Right renal pelvis (tissue), 4 donors: Measurements from ENCODE around the gene CTSO. TPM values are rescaled to one million over a fixed set of nuclear protein-coding genes. Genes with fewer than 3 reads are reported as not detected.

Experiments used
- DNase-seq, 4 donors: peaks; one replicate each; pipeline ENCODE4 v3.0.0-alpha.2; 2013; ENCODE audit warnings: low read depth in 4 of 4, low spot score in 3 of 4, missing footprints in 1 of 4
- polyA plus RNA-seq, 4 donors: library from polyadenylated mRNA; unstranded; fragments of 120-200 nt; gene quantifications; one replicate each; pipeline ENCODE4 v1.2.1, GENCODE V29; 2013; ENCODE audit not compliant: insufficient read length in 4 of 4

Gene CTSO, protein sequence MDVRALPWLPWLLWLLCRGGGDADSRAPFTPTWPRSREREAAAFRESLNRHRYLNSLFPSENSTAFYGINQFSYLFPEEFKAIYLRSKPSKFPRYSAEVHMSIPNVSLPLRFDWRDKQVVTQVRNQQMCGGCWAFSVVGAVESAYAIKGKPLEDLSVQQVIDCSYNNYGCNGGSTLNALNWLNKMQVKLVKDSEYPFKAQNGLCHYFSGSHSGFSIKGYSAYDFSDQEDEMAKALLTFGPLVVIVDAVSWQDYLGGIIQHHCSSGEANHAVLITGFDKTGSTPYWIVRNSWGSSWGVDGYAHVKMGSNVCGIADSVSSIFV
- polyA plus RNA-seq, result 10 to 100 TPM; 42.4 to 60.3 (median 47.2) TPM

DNA sequence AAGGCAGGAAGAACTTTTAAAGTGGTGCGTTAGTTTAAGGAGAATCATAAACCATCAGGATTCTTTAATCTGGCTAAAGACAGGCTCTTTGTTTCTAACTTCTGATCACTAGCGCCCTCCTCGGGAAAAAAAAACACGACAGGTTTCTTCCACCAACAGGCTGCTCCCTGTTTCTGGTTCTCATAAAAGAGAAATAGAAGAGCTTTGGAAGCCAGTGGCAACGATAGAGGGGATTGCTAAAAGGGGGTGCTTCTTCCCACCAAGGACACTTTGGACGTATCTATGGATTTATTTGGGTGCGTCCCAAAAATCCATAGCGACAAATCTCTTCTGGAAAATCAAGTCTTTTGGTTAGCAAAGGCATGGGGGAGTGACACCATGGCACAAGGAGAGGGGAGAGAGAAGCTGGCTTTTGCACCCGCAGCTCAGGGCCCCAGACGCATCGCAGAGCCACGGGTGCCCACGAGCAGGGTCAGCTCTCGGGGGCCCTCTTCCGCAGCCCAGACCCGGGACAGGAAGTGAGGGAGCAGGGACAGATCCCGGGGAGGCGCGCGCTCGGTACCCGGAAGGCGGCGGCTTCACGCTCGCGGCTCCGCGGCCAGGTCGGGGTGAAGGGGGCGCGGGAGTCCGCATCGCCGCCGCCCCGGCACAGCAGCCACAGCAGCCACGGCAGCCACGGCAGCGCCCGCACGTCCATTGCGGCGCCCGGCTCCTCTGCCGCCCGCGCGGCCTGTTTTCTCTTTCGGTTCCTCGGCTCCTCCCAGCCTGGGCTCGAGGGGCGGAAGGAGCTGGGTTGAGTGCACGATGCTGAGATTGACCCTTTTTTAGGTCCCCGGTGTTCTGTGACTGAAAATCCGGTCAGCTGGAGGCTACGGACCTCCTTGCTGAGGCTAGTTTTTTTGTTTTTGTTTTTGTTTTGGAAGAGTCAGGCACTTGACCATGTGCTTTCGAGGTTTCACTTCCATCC, at the start of gene CTSO:
TSS of gene CTSO (minus strand) at position 716 of the 967 bp plus-strand sequence. CDS start at position 697, 19 bp downstream.
- peak; percentile 83 to 90 (median 86) for DNase-seq

DNA sequence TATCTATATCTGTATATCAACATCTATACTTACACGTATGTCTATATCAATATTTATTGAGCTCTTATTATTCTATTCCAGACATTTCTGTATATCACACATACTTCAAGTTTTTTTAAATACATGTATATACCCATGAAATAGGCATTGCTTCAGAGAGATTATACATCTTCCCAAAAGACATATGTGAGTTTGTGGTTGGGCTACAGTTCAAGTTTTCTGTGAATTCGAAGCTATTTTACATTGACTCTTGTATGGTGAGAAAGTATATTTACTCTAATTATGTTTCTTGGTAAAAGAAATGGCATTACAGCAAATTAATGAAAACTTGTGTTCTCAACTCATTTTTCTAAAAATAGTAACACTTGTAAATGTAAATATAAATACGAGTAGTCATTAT, 46.8 kb upstream of the CTSO start:
- no peak for DNase-seq

DNA sequence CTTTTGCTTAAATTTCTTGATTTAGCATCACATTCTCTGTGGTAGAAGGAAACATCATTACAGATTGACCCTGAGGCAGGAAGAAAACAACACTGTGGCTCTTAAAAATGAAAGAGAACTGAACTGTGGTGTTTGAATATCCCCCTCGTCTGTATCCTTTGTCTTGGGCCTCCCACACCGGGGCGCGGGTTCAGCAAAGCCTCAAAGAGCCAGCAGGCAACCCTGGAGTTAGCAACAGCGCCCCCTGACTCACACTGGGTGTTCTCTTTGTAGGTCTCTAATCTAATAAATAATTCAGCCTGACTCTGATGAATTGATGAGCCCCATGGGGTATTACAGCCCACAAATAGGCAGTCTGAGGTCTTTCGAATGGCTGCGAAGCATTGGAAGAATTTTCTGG, 46.1 kb upstream of the CTSO start:
- DNase-seq, result peak; percentile 7 to 26 (median 16)

DNA sequence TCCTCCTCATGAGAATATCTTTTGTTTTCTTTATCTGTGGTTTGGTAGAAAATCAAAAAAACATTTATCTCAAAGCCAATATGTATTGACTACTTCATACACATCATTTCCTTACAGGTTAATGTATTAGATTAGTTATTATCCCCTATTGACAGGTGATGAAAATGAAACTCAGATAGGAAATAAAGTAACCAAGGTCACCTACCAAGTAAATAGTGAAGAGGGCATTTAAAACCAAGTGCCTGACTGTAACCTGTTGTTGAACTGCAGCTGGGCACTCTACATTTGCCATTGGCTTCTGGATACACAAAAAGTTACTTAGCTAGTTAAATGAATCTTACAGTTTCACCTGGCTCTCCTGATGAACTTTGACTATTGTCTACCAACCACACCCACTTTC, 41.4 kb upstream of the CTSO start:
- no peak for DNase-seq

DNA sequence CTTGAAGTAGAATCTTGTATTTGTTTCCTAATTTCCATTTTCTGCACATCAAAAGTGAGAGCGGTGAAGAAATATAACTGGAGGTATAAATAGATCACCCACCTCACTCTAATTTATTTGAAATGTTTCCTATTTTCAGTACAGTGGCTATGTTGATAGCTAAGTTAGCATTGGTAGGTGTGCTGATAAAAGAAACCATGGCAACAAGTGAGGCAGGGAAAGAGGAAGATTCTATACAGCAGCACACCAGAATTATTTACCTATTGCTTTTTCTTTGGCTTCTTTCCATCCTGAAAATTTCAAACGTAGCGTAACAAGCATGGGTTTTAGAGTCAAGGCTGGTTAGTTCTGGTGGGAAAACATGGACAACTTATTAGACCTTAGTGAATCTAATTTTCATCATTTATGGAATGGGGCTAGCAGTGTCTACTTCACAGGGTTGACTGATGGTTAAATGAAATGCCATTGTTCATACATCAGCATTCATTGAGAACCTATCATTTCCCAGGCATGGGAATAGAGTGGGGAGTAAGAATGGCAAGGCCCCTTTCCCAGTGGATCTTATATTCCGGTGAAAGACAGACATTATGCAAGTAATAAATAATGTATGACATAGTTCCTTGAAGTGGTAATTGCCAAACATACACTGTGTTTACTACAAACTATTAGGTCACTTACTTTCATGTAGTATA, 30.6 kb upstream of the CTSO start:
- DNase-seq, result no peak

DNA sequence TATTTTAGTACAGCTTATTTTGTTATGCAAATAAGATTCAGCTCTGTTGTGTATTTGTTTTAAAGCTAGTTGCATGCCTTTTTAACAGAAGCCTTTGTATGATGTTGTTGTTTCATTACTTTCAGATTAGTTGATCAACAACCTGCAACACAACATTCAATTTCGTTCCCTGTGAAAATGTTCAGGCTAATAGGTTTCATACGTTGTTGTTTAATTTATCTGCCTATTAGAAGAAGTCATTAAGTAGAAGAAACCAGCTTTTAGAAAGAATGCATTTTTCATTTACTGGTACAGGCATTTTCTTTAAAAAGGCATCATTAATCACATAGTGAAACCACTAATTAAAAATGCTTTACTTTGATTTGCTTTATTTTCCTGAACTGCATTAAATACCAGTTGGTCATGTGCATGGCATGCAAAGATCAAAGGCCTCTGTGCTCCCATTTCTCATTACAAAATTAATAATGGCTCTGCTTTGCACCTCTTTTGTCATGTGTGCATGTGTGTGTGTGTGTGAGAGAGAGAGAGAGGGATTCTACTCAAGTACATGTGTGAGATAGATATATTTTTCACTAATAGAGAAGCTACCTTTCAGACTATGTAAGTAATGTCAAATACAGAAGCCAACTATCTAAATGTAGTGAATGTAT, 29.2 kb upstream of the CTSO start:
- no peak for DNase-seq

DNA sequence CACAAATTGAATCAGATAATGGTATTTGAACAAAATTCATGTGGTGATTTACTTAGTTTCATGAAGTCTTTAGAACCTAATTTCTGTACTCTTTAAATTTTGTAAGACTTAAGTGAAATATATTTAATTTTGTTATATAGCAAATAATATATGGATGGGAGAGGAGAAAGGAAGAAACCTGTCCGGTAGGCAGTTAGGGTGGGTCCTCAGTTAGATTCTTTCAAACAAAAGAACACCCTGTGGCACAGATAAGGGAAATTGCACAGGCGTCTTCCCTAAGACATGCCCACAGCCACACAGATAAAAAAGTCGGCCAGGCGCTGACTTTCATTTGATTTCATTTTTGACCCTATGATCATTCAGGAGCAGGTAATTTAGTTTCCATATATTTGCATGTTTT, 25.1 kb upstream of the CTSO start:
- DNase-seq, result no peak

DNA sequence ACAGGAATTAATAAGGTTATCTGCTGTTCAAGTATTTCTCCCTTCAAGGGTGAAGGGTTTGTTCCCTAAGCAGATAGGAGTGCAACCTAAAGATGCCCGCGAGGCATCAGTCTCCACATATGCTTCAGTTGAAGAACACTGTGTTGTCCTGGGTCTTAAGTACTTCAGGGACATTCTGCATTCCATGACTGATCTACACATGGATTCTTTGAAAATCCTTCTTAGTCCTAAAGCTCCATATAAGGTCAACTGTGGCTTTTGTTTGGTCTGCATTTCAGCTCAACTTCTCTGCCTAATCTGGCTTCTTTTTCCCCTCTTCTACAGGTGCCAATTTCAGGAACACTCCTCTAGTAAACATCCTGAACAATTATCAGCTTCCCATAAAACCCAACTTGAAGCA, 21.8 kb upstream of the CTSO start:
- DNase-seq, result no peak

DNA sequence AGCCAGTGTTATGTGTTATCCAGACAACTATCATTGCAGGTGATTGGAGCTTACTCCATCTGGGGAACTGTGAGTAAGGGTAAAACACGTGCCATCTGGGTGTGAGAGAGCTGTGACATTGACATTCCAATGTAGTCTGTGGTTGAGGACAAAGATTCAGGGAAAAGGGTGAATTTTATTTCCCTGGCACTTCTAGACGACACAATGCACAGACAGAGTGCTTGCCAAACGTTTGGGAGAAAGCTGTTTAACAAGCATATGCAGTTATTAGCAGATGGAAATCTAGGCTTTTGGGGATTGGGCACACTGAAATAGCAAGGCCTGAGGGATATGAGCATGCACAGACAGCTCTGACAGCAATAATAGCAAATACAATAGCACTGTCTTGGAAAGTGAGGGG, 21.3 kb upstream of the CTSO start:
- no peak for DNase-seq

DNA sequence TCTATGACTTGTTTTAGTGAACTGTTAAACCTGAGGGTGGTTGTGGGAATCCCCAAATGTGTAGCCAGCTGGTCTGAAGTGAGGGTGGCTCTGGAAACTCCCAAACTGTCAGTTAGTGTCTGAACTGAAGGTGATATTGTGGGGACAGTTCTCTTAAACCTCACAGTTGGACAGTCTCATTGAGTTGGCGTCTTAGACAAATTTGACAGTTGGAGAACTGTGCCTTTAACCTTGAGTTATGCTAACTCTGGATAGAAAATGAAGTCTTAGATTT, 20.7 kb upstream of the CTSO start:
- no peak for DNase-seq

DNA sequence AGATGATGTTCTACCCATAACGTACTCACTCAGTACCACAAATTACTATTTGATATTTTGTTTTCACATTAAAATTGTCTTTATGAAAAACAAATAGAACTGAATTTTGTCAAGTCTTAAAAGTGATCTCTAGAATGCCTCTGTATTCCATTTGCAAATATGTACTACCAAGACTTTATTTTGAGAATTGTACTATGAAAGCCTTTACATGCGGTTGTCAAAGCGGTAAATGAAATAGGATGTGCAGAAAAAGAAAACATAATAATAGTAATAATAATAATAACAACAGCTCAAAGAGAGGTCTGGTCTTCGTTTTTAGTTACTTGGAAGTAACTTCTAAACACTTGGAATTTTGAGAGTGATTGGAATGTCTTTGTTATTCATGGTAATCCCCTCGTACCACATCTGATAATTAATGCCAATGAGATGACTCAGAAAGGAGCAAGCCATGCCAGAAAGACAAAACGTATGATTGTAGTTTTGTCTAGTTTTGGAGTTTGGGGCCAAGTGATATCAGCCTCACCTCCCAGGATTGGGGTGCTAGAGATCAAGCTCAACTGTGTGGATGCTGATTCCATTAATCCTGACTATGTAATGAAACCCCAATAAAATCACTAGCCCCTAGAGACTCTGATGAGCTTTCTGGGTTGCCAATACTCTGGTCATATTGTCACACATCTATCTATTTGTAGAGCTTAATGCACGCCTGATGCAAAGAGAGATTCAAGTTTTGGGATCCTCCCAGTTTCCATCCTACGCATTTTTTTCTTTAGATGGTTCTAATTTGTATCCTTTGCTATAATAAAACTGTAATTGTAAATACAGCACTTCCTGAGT, 20.2 kb upstream of the CTSO start:
- DNase-seq, result no peak

DNA sequence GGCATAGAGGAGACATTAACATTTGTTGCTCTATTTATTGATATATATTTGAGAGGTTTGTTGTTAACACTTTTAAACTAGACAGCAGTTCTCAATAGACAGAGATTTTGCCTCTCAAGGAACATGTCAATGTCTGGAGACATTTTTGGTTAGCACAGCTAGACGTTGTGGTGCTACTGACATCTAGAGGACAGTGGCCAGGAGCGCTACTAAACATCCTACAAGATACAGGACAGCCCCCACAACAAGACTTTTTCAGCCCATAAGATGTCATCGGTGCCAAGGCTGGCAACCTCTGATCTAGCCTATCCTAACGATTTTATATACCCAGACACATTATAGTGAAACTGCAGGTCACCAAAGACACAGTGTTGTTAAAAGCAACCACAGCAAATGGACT, 18.4 kb upstream of the CTSO start:
- no peak for DNase-seq

DNA sequence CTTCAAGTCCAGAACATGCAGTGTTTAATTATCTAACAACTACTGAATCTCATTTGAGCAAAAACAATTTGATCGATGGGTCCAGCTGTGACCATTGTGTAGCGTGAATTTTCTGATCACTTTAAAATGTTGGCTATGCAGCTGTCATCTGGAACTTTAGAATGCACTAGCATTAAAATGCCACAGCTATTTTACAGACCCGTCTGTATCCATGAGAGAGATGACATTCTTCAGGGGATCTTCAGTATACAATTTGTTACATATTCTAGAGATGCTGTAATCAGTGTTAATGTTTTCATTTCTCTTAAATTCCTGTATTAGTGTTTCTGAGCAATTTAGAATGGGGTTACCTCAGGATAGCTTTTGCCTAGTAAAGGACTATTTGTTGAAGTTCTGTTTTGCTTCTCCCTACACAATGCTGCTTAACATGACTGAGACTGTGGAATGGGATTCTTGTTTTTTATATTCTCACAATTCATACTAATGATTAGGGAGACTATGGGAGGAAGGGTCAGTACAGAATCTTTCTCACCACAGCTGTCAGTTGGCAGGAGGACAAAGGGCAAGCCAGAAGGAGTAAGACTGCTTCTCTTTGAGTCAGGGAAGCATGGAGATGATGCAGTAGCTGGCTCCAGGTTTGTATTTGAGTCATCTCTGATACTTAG, 13.2 kb upstream of the CTSO start:
- DNase-seq, result no peak

DNA sequence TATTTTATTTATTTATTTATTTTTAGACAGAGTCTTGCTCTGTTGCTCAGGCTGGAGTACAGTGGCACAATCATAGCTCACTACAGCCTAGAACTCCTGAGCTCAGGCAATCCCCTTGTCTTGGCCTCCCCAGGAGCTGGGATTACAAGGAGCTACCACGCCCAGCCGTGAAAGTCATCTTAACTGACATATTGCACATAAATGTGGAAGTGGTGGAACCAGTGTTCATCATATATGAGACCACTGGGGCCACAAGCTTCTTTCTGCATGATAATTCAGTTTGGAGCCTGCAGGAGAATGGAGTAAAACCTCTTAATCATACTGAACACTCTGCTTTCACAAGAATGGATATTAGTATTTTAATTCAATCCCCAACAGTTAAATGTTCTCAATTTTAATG, 12.5 kb upstream of the CTSO start:
- no peak for DNase-seq

DNA sequence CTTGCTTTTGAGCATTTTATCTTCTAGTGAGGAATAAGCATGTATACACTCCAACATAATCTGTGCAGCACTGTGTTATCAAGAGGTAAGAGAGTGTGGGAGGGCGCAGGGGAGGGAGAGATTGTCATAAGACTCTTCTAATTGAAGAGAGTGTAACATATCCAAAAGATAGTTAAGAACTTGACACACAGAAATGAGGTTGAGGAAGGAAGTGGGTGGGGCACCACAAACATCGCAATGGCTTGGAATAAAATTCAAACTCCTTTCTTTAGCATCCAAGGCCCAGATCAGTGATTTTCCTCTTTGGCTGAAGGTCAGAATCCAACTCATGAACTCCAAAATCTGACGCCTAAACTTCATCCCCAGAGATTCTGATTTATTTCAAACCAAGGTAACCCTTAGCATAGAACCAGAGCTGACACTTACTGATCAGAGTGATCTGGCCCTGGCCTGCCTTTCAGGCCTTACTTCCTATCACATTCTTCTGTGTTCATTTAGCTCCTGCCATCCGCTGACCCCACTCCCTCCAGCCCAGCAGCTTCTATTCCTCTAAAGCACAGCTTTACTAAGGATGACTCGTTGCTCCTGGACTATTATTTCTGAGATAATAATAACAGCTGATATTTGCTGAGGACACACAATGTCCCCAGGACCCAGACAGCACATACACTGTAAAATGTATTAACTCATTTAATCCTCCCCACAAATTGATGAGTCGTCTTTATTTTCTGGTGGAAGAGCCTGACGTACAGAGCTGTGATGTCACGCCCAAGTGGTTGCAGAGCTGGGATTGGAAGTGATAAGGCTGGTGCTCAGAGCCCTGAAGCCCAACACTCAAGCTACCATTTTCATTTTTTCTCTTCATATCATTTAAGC, 10.6 kb upstream of the CTSO start:
- no peak for DNase-seq

DNA sequence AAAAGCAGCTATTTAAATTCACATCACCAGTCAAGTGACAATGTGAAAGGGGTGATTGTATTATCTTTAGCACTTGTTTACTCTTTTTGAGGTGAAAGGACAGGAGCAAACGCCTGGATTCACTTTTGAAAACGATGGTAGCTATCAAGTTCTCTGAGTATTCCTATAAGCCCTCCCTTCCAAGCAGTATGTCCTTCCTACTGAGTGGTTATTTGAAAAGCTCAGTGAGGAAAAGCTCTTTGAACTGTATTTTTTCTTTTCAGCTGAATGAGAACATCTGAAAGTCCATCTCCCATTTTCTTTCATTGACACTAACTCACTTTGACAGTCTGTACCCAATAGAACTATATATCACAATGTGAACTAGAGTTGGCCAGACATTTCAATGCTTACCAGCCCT, 9.1 kb upstream of the CTSO start:
- no peak for DNase-seq

DNA sequence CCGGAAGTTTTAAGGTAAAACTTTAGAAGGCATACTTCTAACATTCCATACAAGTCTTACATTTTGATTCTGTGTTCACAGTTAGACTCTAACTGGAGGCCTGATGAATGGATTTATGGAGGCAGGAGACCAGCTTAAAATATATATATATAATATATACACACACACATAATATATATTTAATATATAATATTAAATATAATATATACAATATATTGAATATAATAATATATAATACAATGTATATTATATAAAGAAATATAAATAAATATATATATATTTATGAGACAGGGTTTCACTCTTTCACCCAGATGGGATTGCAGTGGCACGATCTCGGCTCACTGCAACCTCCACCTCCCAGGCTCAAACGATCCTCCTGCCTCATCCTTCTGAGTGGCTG, 7.9 kb upstream of the CTSO start:
- DNase-seq, result no peak

DNA sequence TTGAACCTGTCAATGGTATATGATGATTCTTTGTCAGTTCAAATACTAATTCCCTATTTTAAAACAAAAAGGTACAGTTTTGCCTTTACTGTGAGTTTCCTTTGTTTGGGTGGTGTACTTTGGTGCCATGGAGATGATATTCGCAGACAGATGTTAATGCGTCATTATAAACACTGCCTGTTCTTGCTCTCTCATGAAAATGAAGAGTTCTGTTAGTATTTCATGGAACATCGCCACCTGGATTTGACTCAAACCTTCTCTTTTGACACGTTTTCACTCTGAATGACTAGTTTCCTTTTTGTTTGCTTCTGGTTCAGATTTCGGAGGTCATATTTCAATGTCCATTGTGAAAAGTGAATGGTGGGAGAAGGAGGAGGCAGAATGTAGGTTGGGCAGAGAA, 6.9 kb upstream of the CTSO start:
- DNase-seq, result no peak

DNA sequence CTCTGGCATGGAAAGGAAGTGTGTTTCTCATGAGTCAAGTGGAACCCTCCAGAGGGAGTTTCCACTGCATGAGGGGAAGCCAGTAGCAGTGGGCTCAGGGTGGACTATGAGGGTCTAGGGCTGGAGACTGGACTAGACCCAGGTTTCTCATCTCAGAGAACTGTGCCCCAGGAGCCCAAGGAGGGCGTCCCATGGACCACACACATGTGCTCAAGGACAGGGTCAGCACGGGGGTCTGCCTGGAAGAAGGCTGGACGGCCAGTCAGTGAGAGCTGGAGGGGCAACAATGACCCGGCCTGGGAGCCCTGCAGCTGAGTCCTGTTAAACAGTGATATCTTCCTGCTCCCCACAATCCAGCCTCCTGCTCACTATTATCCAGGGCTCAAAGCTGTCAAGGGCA, 5.8 kb upstream of the CTSO start:
- no peak for DNase-seq
